Stimulated activated CD8-positive, alpha-beta memory T cell treated with anti-CD3 and anti-CD28 coated beads, Interleukin-2, amount 100 ng/mL, for 1 hour (primary cell): ENCODE results near the gene GLI3.
"Not testable (repeated sequence)": the region's sequence is repeated elsewhere in the genome, so short reads cannot be mapped to it uniquely, and the experiment has no call there.

Experiments
- DNase-seq, 2 donors: peaks; one replicate each; pipeline ENCODE4 v3.0.0-alpha.2; 2020; ENCODE audit warnings: low read depth in 2 of 2

Gene GLI3

GRCh38 chr7:42212541-42213090 is 24.4 kb downstream of the GLI3 start:
- no peak for DNase-seq

GRCh38 chr7:42211938-42212337 is 25.1 kb downstream of the GLI3 start:
- DNase-seq = no peak

GRCh38 chr7:42210779-42211178 is 26.2 kb downstream of the GLI3 start:
- no peak for DNase-seq

GRCh38 chr7:42210333-42210732 is 26.7 kb downstream of the GLI3 start:
- no peak for DNase-seq

- DNase-seq = not testable (repeated sequence)
Measured at GRCh38 chr7:42209085-42209484, 27.9 kb downstream of the GLI3 start.

- DNase-seq = no peak
Measured at GRCh38 chr7:42208572-42208971, 28.4 kb downstream of the GLI3 start.

- no peak for DNase-seq
Measured at GRCh38 chr7:42207420-42207819, 29.6 kb downstream of the GLI3 start.

GRCh38 chr7:42203336-42203735 is 33.7 kb downstream of the GLI3 start:
- no peak for DNase-seq

GRCh38 chr7:42202601-42203000 is 34.4 kb downstream of the GLI3 start:
- no peak for DNase-seq

- no peak for DNase-seq
Measured at GRCh38 chr7:42198974-42199668, 37.9 kb downstream of the GLI3 start.

- no peak for DNase-seq
Measured at GRCh38 chr7:42198296-42198695, 38.7 kb downstream of the GLI3 start.

GRCh38 chr7:42197451-42197850 is 39.6 kb downstream of the GLI3 start:
- no peak for DNase-seq

GRCh38 chr7:42194238-42194637 is 42.8 kb downstream of the GLI3 start:
- no peak for DNase-seq

GRCh38 chr7:42193471-42194129 is 43.4 kb downstream of the GLI3 start:
- DNase-seq = no peak

- DNase-seq = no peak
Measured at GRCh38 chr7:42192851-42193461, 44.1 kb downstream of the GLI3 start.

- DNase-seq = no peak
Measured at GRCh38 chr7:42192066-42192465, 44.9 kb downstream of the GLI3 start.

- DNase-seq = no peak
Measured at GRCh38 chr7:42189535-42189934, 47.5 kb downstream of the GLI3 start.

- DNase-seq = no peak
Measured at GRCh38 chr7:42186151-42186550, 50.9 kb downstream of the GLI3 start.

- no peak for DNase-seq
Measured at GRCh38 chr7:42185726-42186125, 51.3 kb downstream of the GLI3 start.

GRCh38 chr7:42183547-42183946 is 53.5 kb downstream of the GLI3 start:
- no peak for DNase-seq

- DNase-seq = no peak
Measured at GRCh38 chr7:42181566-42181965, 55.4 kb downstream of the GLI3 start.

GRCh38 chr7:42180806-42181205 is 56.2 kb downstream of the GLI3 start:
- no peak for DNase-seq

- no peak for DNase-seq
Measured at GRCh38 chr7:42176724-42177101, 60.3 kb downstream of the GLI3 start.
